Measurements from ENCODE around the gene IQGAP2.
A peak's percentile ranks its signal among the peaks of the same experiment; 100 is the strongest.

IQGAP2 gene

GRCh38 chr5:76604838-76605237 is 201.8 kb downstream of the IQGAP2 start:
- no peak for DNase-seq (ENCODE audit: low read depth in 2 of 2)

DNA sequence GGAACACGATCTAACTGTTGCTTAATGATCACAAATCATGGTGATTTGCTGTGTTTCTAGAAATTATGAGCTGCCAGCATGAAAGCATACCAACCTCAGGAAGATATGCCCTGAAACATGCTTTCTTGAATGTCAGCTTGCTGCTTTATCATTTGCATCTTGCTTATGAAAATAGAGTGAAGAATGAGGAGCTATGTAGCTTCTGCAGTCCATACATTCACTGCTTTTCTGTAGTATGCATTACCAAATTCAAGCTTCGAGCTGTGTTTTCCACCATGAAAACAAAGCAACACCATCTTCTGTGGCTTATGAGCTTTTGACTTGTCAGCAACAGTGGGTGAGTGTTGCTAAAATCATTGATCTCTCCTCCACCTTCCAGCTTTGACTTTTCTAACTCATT is 203.6 kb downstream of the IQGAP2 start:
- no peak for DNase-seq (ENCODE audit: low read depth in 2 of 2)

DNA sequence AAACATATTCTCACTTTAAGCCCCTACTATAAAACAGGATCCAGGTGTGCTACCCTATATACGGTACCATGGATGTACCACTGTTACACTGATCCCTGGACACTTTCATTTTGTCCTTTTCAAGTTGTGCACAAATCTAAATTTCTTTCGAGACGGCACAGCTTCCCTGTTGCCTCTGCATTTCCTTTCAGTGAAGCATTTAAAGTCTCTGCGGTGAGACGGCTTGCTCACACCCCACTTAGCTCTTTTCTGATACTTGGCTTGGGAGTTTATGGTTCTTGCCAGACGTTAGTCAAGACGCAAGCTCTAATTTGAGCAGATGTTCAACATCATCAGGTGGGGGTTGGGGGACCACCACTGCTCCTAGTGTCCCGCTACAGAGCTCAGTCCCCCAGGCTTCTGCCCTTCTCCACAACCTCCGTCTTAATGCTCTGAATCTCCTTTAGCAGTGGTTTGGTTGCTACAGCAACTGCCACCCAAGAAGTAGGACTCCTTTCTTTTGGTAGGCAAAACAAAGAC is 204.3 kb downstream of the IQGAP2 start:
- no peak for DNase-seq (ENCODE audit: low read depth in 2 of 2)

- DNase-seq (ENCODE audit: low read depth in 2 of 2), result no peak
Measured at GRCh38 chr5:76608833-76609232, 205.7 kb downstream of the IQGAP2 start.

DNA sequence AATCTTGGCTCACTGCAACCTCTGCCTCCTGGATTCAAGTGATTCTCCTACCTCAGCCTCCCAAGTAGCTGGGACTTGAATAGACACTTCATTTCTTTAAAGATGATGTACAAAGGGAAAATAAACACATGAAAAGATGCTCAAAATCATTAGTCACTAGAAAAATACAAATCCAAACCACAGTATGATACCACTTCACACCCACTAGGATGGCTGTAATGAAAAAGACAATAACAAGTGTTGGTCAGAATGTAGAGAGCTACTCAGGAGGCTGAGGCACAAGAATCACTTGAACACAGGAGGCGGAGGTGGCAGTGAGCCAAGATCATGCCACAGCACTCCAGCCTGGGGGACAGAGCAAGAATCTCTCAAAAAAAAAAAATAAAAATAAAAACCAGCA is 207.1 kb downstream of the IQGAP2 start:
- no peak for DNase-seq (ENCODE audit: low read depth in 2 of 2)

- no peak for DNase-seq (ENCODE audit: low read depth in 2 of 2)
Measured at GRCh38 chr5:76612942-76613341, 209.9 kb downstream of the IQGAP2 start.

- DNase-seq (ENCODE audit: low read depth in 2 of 2), result no peak
Measured at GRCh38 chr5:76615759-76616158, 212.7 kb downstream of the IQGAP2 start.

DNA sequence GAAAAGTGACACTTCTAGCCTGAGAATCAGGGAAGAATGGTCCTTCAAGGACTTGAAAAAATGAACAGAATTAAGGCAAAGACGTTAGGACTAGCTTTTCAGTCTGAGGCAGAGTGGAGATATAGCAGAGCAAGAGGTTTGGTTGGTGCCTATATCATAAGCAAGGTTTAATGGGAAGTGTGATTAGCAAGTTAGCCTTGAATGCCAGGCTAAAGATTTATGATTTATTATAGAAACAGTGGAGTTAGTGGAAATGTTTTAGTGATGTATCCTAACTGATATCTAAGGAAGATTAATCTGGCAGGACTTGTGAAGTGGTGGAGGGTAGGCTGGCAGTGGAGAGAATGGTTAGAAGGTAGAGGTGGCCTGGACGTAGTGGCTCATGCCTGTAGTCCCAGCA is 213.1 kb downstream of the IQGAP2 start:
- DNase-seq (ENCODE audit: low read depth in 2 of 2), result no peak

GRCh38 chr5:76617229-76617628 is 214.1 kb downstream of the IQGAP2 start:
- DNase-seq (ENCODE audit: low read depth in 2 of 2), result no peak

DNA sequence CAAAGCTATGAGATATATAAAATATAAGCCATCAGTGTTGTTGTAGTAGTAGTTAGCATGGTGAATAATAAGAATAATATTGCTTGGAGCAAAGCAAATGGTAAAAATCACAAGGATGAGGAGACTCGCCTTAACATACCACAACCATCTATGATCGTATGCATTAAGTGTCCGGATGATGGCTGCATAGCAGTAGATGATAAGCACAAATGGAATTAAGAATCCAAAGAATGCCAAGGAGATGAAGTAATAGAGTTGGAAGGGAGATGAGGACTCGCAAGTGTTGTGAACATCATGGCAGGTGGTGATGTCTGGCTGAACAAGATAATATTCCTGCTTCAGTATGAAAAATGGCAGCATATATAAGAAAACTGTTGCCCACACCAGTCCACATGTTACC is 214.6 kb downstream of the IQGAP2 start:
- DNase-seq (ENCODE audit: low read depth in 2 of 2), result no peak

DNA sequence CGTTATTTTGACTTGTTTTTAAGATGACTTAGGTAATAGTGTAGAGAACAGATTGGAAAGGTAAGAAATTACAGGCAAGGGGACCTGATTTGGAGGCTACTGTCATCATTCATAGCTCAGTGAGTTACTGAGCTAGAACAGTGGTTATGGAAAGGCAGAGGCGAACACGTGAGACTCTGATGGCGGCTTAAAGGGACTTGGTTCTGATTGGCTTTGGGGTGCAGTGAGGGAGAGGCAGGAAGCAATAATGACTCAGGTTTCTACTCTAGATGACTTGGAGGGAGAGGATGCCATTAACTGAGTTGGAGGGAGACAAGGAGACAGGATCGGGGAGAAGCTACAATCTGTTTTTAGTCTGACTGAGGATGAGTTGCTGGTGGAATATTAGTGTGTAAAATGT is 217.1 kb downstream of the IQGAP2 start:
- DNase-seq (ENCODE audit: low read depth in 2 of 2), result no peak

DNA sequence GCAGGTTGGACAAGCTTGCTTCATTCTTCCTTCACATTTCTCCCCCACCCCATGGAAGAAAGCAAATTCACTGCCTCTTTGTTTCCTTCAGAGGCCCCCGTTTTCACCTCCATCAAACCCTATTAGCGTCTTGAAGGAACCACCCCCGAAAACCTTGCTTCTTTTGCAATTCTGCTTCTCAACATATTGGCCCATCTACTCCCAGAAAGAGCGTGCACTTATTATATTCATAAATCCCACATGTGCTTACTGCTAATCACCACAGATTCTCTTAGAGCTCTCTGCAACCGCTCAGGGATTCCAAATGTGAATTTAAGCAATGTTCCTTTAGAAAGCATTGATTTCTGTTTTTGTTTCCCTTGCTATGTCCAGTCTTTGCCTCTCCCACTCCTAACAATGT is 219.0 kb downstream of the IQGAP2 start:
- DNase-seq (ENCODE audit: low read depth in 2 of 2), result no peak

- no peak for DNase-seq (ENCODE audit: low read depth in 2 of 2)
Measured at GRCh38 chr5:76622973-76623596, 220.0 kb downstream of the IQGAP2 start, which contains the start of gene F2RL2. Gene F2RL2, minus strand, starts transcription at chr5:76623403. Its CDS starts 173 bp downstream, at chr5:76623230.

GRCh38 chr5:76625087-76625815 is 222.2 kb downstream of the IQGAP2 start:
- no peak for DNase-seq (ENCODE audit: low read depth in 2 of 2)

DNA sequence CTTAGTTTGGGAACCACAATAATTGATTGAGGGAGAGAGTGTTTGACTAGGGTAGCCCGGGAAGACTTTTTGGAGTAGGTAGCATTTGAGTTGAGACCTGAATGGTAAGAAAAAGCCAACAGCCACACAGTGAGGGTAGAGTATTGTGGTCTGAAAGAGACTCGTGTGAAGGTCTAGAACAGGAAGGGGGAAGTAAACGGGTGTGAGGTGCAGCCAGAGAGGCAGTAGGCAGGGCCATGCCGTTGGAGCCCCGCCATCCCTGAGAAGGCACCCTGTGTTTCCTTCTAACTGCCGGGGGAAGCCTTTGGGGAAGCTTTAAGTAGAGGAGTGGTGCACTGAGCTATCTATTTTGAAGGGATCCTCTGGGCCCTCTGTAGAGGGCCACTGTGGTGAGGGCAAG is 223.7 kb downstream of the IQGAP2 start:
- DNase-seq (ENCODE audit: low read depth in 2 of 2), result no peak

DNA sequence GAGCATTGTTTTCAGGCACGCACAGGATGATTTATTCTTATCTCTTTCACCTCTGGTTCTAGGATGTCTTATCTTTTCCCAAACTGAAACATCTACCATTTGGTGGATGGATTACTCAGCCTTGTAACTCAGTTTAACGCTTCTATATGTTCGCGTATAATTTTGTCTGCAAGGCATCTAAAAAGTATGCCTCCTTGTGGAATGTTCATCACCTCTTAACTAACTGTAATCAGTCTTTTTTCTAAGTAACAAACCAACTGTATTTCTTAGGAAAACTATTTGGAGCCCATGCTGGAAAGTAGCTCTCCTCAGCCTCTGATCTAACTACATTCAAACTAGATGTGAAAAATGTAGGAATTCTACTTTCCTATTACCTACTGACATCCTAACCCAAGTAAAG is 231.6 kb downstream of the IQGAP2 start:
- DNase-seq (ENCODE audit: low read depth in 2 of 2), result no peak

DNA sequence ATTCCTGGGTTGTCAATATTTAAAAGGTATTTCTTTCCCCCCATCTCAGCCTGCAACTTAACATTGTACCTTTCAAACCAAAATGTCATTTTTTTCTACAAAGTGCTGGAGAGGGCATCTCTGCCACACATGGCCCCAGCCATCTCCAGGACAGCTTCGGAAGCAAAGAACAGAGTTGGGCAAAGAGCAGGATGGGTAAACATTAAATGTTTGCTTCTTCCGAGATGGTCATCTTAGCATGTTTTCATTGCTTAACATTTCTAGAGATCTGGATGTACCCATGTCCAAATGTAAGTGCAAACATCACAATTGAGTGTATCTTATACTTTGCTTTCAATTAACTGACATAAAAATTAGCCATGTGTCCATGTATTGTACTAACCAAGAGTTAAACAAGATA is 234.4 kb downstream of the IQGAP2 start:
- DNase-seq (ENCODE audit: low read depth in 2 of 2), result no peak

DNA sequence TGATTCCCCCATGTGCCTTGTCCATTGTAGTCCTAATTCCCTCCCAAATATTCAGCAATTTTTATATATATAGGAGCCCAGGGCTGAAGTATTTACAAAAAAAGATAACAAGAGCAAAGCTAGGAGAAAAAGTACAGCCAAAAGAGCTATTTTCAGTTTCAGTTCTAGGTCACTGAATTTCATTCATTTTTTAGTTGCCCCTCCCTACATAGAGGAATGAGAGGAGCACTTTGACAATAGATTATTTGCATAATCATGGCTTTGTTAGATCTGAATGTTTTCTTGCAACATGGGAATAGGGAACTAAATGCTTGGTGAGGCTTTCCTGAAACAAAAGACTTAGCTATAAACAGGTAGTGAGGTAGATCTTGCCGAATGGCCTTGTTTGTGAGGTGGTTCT is 235.4 kb downstream of the IQGAP2 start:
- DNase-seq (ENCODE audit: low read depth in 2 of 2), result no peak

DNA sequence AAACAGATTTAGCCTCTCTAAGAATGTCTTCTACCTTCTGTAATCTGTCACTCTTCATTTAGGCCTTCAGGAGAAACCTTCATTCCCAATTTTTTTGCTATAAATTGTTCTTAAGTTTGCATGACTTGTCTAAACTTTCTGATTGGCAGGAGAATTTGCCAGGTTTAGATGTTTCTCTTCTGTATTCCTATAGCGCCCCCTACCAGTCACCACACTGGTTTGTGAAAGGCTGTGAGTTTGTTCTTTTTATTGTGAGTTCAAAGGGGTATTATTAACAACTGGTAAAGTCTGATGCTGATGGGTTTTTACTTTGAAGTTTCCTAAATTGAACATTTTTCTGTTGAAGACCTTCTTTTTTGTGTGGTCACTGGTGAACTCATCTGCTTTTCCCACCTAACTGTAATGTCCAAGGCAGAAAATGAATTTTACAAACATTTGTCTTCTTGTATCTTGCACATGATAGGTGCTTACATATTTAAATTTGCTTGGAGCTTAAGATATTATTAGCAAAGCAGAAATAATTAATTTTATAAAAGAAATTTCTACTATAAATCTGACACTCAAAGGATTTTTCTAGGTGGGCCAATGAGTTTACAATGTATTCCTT is 238.5 kb downstream of the IQGAP2 start:
- peak; percentile 15 to 35 for DNase-seq (ENCODE audit: low read depth in 2 of 2)

DNA sequence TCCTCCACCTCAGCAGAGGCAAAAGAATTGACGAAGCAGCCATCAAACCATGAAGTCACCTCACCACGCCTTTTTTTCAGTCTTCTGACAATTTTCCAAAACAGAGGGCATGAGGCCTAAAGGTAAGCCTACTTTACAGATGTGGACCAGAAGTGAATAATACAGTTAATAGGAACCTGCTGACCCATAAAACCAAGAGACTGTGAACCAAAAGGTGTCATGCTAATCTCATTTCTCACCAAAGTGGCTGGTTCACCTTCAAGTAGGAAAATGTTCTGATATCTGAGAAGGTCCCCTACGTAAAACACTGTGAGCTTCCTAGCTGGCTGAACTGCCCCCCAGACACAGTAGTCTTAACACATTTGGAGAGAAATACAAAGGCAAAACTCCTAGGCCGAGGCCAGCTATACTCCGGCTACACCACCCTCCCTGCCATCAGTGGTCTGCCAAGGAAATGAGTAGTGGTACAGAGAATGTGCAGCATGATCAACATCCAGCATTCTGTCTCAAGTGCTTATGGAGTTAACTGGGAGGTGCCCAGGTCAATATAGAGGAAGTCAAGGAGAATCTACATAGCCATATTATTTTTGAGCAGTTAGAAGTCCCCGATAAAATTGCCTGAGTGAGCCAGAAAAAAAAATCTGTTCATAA is 239.4 kb downstream of the IQGAP2 start:
- DNase-seq (ENCODE audit: low read depth in 2 of 2), result no peak

DNA sequence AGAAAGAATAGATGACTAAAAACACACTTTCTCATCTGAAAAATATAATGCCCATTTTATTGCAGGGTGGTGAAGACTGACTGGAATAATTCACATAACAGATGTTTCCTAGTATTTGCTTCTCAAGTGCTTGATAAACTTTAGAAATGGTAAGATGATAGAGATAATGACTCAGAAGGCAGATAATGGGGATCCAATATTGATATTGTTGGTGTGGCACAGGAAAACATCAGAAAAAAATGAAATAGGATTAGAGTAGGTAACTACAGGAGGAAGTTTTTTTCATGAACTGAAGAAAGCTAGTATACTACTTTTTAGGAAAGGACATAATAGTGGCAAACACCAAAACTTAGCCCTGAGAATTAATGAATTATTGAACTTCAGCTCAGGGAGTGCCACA is 240.3 kb downstream of the IQGAP2 start:
- DNase-seq (ENCODE audit: low read depth in 2 of 2), result no peak

DNA sequence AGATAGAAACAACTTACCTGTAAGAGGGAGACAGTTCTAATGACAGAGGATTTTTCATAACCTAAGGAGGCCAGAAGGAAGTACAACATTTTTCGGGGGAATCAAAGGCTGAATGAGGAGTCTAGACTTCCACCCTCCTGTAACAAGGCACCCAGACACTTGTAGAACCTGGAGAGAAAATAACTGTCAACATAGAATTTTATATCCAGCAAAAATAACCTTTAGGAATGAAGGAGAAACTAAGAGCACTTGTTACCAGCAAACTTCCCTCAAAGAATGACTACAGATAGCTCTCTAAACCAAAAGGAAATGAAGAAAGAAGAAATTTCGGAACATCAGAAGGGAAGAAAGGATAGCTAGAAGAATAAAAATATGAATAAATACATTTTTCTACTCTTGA is 246.1 kb downstream of the IQGAP2 start:
- DNase-seq (ENCODE audit: low read depth in 2 of 2), result no peak
